ENCODE results near the gene TECTA. TPM values are rescaled to one million over a fixed set of nuclear protein-coding genes. Genes with fewer than 3 reads are reported as not detected.
"Not testable (repeated sequence)": the region's sequence is repeated elsewhere in the genome, so short reads cannot be mapped to it uniquely, and the experiment has no call there.

Gene TECTA
- total RNA-seq, 1 experiment from 2014 or later = 0.37 TPM

DNA sequence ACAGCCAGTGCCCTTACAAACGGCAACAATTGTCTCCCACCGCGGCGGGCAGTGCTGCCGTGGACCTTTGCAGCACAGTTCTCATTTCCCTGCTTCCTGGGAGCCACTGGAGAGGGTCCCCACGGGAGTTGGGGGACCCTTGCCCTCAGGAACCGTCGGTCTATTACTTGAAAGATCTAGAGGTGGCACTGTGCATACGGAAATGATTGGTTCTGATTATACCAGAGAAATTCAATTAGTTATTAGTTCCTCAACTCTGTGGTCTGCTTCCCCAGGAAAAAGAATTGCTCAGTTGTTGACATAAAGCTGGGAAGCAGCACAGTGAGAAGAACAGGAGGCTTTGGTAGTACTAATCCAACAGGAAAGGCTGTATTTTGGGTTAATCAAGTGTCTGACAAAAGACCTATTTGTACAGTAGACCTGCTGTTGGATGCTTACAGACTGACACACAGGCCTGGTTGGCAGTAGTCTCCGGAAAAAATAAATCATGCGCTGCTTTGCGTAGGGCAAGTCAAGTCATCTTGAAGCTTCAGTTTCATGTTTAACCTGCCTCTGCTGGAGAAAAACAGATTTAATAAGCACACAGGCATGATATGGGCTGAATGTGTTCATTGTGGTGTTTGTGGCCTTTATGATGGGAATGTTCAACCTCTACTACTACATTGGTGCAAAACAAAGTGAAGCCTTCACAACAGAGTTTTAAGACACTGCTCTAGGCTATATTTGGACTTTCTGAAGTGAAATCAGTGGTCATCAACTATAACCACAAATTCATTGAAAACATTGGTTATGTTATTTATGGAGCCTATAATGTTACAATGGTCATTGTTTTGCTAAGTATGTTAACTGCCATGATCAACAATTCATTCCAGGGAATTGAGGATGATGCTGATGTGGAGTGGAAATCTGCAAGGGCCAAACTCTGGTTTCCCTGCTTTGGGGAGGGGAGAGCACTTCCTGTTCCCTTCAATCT, 136.9 kb downstream of the TECTA start (continued):
- TF ChIP-seq, protein P1, sequence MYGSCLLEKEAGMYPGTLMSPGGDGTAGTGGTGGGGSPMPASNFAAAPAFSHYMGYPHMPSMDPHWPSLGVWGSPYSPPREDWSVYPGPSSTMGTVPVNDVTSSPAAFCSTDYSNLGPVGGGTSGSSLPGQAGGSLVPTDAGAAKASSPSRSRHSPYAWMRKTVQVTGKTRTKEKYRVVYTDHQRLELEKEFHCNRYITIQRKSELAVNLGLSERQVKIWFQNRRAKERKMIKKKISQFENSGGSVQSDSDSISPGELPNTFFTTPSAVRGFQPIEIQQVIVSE (CRISPR knock-in tag; IDR thresholded peaks at IDR 0.05; ENCODE audit: borderline replicate concordance) = no peak
- TF ChIP-seq ZNF138 (CRISPR knock-in tag; conservative IDR thresholded peaks at IDR 0.05) = no peak
- TF ChIP-seq, protein P2, sequence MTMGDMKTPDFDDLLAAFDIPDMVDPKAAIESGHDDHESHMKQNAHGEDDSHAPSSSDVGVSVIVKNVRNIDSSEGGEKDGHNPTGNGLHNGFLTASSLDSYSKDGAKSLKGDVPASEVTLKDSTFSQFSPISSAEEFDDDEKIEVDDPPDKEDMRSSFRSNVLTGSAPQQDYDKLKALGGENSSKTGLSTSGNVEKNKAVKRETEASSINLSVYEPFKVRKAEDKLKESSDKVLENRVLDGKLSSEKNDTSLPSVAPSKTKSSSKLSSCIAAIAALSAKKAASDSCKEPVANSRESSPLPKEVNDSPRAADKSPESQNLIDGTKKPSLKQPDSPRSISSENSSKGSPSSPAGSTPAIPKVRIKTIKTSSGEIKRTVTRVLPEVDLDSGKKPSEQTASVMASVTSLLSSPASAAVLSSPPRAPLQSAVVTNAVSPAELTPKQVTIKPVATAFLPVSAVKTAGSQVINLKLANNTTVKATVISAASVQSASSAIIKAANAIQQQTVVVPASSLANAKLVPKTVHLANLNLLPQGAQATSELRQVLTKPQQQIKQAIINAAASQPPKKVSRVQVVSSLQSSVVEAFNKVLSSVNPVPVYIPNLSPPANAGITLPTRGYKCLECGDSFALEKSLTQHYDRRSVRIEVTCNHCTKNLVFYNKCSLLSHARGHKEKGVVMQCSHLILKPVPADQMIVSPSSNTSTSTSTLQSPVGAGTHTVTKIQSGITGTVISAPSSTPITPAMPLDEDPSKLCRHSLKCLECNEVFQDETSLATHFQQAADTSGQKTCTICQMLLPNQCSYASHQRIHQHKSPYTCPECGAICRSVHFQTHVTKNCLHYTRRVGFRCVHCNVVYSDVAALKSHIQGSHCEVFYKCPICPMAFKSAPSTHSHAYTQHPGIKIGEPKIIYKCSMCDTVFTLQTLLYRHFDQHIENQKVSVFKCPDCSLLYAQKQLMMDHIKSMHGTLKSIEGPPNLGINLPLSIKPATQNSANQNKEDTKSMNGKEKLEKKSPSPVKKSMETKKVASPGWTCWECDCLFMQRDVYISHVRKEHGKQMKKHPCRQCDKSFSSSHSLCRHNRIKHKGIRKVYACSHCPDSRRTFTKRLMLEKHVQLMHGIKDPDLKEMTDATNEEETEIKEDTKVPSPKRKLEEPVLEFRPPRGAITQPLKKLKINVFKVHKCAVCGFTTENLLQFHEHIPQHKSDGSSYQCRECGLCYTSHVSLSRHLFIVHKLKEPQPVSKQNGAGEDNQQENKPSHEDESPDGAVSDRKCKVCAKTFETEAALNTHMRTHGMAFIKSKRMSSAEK (CRISPR knock-in tag; IDR thresholded peaks at IDR 0.05; ENCODE audit: borderline replicate concordance) = no peak
- no peak for TF ChIP-seq ETV6 (CRISPR knock-in tag; IDR thresholded peaks at IDR 0.05)

- ChIA-PET CTCF (no interaction called here), POLR2A (no interaction called here)
- peaks cover 4% of the 10 kb centered on the region for H3K9me3 Mint-ChIP-seq
- TF ChIP-seq ZNF317 (CRISPR knock-in tag; IDR thresholded peaks at IDR 0.05; ENCODE audit: borderline replicate concordance, low read depth) = no peak
- no peak for TF ChIP-seq ZNF121 (CRISPR knock-in tag; IDR thresholded peaks at IDR 0.05)
- TF ChIP-seq TP53 (CRISPR knock-in tag; IDR thresholded peaks at IDR 0.05) = no peak
- TF ChIP-seq HMGA2 (CRISPR knock-in tag; IDR thresholded peaks at IDR 0.05) = no peak
- TF ChIP-seq, protein P3, sequence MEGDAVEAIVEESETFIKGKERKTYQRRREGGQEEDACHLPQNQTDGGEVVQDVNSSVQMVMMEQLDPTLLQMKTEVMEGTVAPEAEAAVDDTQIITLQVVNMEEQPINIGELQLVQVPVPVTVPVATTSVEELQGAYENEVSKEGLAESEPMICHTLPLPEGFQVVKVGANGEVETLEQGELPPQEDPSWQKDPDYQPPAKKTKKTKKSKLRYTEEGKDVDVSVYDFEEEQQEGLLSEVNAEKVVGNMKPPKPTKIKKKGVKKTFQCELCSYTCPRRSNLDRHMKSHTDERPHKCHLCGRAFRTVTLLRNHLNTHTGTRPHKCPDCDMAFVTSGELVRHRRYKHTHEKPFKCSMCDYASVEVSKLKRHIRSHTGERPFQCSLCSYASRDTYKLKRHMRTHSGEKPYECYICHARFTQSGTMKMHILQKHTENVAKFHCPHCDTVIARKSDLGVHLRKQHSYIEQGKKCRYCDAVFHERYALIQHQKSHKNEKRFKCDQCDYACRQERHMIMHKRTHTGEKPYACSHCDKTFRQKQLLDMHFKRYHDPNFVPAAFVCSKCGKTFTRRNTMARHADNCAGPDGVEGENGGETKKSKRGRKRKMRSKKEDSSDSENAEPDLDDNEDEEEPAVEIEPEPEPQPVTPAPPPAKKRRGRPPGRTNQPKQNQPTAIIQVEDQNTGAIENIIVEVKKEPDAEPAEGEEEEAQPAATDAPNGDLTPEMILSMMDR (IDR thresholded peaks at IDR 0.05) = no peak
- TF ChIP-seq, protein P2 (CRISPR knock-in tag; IDR thresholded peaks at IDR 0.05; ENCODE audit: borderline replicate concordance) = no peak
- TF ChIP-seq, protein P4, sequence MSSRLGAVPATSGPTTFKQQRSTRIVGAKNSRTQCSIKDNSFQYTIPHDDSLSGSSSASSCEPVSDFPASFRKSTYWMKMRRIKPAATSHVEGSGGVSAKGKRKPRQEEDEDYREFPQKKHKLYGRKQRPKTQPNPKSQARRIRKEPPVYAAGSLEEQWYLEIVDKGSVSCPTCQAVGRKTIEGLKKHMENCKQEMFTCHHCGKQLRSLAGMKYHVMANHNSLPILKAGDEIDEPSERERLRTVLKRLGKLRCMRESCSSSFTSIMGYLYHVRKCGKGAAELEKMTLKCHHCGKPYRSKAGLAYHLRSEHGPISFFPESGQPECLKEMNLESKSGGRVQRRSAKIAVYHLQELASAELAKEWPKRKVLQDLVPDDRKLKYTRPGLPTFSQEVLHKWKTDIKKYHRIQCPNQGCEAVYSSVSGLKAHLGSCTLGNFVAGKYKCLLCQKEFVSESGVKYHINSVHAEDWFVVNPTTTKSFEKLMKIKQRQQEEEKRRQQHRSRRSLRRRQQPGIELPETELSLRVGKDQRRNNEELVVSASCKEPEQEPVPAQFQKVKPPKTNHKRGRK (CRISPR knock-in tag; IDR thresholded peaks at IDR 0.05; ENCODE audit: borderline replicate concordance) = no peak
- no peak for TF ChIP-seq USF1 (CRISPR knock-in tag; IDR thresholded peaks at IDR 0.05)
- TF ChIP-seq, protein P5, sequence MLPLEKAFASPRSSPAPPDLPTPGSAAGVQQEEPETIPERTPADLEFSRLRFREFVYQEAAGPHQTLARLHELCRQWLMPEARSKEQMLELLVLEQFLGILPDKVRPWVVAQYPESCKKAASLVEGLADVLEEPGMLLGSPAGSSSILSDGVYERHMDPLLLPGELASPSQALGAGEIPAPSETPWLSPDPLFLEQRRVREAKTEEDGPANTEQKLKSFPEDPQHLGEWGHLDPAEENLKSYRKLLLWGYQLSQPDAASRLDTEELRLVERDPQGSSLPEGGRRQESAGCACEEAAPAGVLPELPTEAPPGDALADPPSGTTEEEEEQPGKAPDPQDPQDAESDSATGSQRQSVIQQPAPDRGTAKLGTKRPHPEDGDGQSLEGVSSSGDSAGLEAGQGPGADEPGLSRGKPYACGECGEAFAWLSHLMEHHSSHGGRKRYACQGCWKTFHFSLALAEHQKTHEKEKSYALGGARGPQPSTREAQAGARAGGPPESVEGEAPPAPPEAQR (CRISPR knock-in tag; IDR thresholded peaks at IDR 0.05) = no peak
- no peak for TF ChIP-seq GTF2I (CRISPR knock-in tag; conservative IDR thresholded peaks at IDR 0.05)
- no peak for TF ChIP-seq IRF2 (CRISPR knock-in tag; IDR thresholded peaks at IDR 0.05; ENCODE audit: borderline replicate concordance, low read depth)
- no peak for TF ChIP-seq SMAD3 (CRISPR knock-in tag; IDR thresholded peaks at IDR 0.05; ENCODE audit: borderline replicate concordance)
- TF ChIP-seq GABPB1 (CRISPR knock-in tag; IDR thresholded peaks at IDR 0.05) = no peak
- H3K4me3 Mint-ChIP-seq = no peak overlapping the region
- no peak for ATAC-seq
- H3K27me3 Mint-ChIP-seq (ENCODE audit: low read depth) = peaks cover 3% of the 10 kb centered on the region; the same call in 1 of the 2 replicates
- H3K27ac Mint-ChIP-seq = no peak overlapping the region
- DNase-seq (ENCODE audit: low spot score) = no peak
- 0 out of 2 replicates have a peak, but pooled peaks cover 3% of the 10 kb centered on the region for H3K36me3 Mint-ChIP-seq
- peaks cover 78% of the 10 kb centered on the region for H3K4me1 Mint-ChIP-seq
These were observed 137.9 kb downstream of the TECTA start for GRCh38 chr11:121238956-121239355.

DNA sequence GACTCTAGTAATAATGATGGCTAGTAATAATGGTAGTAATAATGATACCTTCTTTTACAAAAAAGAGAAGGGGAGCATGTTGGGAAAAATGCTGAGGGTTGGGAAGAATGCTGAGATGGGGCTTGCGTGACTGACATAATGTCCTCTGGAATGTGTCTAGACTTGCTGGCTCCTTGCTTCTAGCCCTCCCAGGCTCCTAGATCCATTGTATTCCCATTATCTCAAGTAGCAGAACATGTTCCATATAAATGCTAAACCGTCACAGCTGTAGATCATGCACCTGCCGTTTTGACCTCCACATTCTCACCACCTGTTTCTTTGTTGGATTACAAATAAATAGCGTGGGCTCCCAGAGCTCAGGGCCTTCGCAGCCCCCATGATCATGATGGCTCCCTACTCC, 139.0 kb downstream of the TECTA start:
- H3K36me3 Mint-ChIP-seq; ATAC-seq; H3K4me3 Mint-ChIP-seq; H3K27me3 Mint-ChIP-seq (ENCODE audit: low read depth); CTCF ChIA-PET; POLR2A ChIA-PET; DNase-seq (ENCODE audit: low spot score); H3K9me3 Mint-ChIP-seq; H3K27ac Mint-ChIP-seq: not testable (repeated sequence)
- H3K4me1 Mint-ChIP-seq = peaks cover 67% of the 10 kb centered on the region

Measured in WTC11 (cell line).